ENCODE measurements around the gene RASGEF1B. TPM values are rescaled to one million over a fixed set of nuclear protein-coding genes. Genes with fewer than 3 reads are reported as not detected.

Gene RASGEF1B
- total RNA-seq, 2 experiments from 2014 or later, result 5.7 to 12.6 TPM

DNA sequence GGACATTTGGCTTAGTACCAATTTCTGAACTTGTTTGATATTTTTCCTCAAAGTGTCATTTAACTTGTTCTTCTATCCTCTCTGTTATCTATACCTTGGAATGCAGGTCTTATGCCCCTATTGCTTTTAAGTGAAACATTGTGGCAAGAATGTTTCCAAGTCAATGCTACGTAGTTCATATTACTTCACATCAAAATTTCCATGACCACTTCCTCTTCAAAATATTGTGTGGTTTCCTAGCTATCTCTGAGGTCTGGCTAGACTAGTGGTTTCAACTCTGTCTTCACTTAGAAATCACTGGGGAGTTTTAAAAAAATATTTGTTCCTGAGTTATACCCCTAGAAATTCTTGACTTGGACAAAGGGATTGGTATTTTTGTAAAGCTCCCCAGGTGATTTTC is 20.2 kb upstream of the RASGEF1B start:
- POLR2A ChIA-PET, result interaction anchor here (0.6 to 1.5 kb wide), 3 partner anchors 11 to 513 kb away, joined by 3 to 5 read pairs (median 3); partner anchors contain the start of gene RASGEF1B
- H3K4me2 ChIP-seq (ENCODE audit: low read length), result peak overlapping the region; percentile 31; the same call in 1 of the 2 replicates

DNA sequence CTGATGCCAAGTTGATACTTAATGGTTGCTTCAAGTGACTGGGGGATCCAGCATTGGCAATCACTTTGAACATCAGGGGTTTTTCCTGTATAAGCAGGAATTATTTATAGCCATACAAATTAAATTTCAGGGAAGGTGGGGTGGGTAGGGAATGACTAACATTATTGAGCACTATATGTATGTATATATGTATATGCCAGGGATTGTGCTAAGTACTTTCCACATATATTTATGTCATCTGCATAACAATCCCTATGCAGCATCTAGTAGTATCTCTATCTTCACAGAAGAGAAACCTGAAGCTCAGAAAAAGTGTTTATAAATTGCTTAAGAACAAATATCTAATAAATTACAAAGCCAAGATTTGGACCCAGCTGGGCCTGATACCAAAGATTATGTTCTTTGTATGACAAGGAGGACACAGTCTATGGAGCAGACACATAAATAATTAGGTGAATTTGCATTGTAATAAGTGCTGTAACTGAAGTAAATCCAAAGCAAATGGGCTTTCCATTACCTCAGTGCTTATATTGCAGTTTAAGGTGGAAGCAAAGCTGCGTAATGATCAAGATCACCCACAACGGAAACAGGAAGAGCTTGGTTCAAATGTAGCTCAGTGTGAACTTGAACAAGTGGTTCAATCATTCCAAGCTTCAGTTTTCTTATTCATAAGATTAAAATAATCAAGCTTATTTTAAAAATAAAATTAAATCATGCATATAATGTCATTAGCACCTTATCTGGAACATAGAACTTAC is 18.9 kb upstream of the RASGEF1B start:
- Histone ChIP-seq H3K36me3 (ENCODE audit: insufficient read depth, low read length) (no peaks in the 10 kb centered on the region), H3K4me1 (ENCODE audit: insufficient read depth, low read length, poor library complexity, severe bottlenecking) (peaks cover 25% of the 10 kb centered on the region), H2AFZ (ENCODE audit: low read length) (no peak overlapping the region), H3K4me2 (ENCODE audit: low read length) (no peak overlapping the region), H3K27ac (ENCODE audit: low read depth, low read length, poor library complexity, severe bottlenecking) (no peak overlapping the region), H3K9me2 (ENCODE audit: insufficient read depth, low read length) (no peaks in the 10 kb centered on the region; the same call in 1 of the 2 replicates), H4K20me1 (ENCODE audit: insufficient read depth, low read length) (no peaks in the 10 kb centered on the region), H3K9me3 (ENCODE audit: low read length) (peaks cover 16% of the 10 kb centered on the region; the same call in 1 of the 2 replicates), H3K4me3 (ENCODE audit: low read depth, low read length, poor library complexity, severe bottlenecking) (no peak overlapping the region), H3K79me2 (ENCODE audit: insufficient read depth, low read depth, low read length) (no peaks in the 10 kb centered on the region)
- no peak for TF ChIP-seq EZH2phosphoT487 (IDR thresholded peaks at IDR 0.05; ENCODE audit: borderline replicate concordance, low read depth, low read length)
- TF ChIP-seq, protein P1, sequence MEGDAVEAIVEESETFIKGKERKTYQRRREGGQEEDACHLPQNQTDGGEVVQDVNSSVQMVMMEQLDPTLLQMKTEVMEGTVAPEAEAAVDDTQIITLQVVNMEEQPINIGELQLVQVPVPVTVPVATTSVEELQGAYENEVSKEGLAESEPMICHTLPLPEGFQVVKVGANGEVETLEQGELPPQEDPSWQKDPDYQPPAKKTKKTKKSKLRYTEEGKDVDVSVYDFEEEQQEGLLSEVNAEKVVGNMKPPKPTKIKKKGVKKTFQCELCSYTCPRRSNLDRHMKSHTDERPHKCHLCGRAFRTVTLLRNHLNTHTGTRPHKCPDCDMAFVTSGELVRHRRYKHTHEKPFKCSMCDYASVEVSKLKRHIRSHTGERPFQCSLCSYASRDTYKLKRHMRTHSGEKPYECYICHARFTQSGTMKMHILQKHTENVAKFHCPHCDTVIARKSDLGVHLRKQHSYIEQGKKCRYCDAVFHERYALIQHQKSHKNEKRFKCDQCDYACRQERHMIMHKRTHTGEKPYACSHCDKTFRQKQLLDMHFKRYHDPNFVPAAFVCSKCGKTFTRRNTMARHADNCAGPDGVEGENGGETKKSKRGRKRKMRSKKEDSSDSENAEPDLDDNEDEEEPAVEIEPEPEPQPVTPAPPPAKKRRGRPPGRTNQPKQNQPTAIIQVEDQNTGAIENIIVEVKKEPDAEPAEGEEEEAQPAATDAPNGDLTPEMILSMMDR (conservative IDR thresholded peaks at IDR 0.05; ENCODE audit: low read length), result no peak
- POLR2A ChIA-PET, result interaction anchor here (0.5 to 2.4 kb wide), 8 partner anchors 9 to 620 kb away, joined by 3 to 6 read pairs (median 3); partner anchors contain the start of gene RASGEF1B
- BruUV-seq (replicated peaks), result no TSS peak
- CTCF ChIA-PET (ENCODE audit: unreplicated experiment), result no interaction called here
- intact Hi-C loops (cut with micrococcal nuclease; ENCODE audit: unreplicated experiment), result no loop called here
- no peak for DNase-seq (ENCODE audit: low spot score)

More for the DNA sequence above, 20.2 kb upstream of the RASGEF1B start:
- Histone ChIP-seq H4K20me1 (ENCODE audit: insufficient read depth, low read length) (no peaks in the 10 kb centered on the region), H3K9me2 (ENCODE audit: insufficient read depth, low read length) (no peaks in the 10 kb centered on the region; the same call in 1 of the 2 replicates), H3K4me1 (ENCODE audit: insufficient read depth, low read length, poor library complexity, severe bottlenecking) (peaks cover 25% of the 10 kb centered on the region), H3K27ac (ENCODE audit: low read depth, low read length, poor library complexity, severe bottlenecking) (no peak overlapping the region), H3K9me3 (ENCODE audit: low read length) (peaks cover 16% of the 10 kb centered on the region; the same call in 1 of the 2 replicates), H2AFZ (ENCODE audit: low read length) (peak overlapping the region; percentile 7; the same call in 1 of the 2 replicates), H3K79me2 (ENCODE audit: insufficient read depth, low read depth, low read length) (no peaks in the 10 kb centered on the region), H3K36me3 (ENCODE audit: insufficient read depth, low read length) (no peaks in the 10 kb centered on the region), H3K4me3 (ENCODE audit: low read depth, low read length, poor library complexity, severe bottlenecking) (no peak overlapping the region)
- intact Hi-C loops (cut with micrococcal nuclease; ENCODE audit: unreplicated experiment), result no loop called here
- no peak for TF ChIP-seq EZH2phosphoT487 (IDR thresholded peaks at IDR 0.05; ENCODE audit: borderline replicate concordance, low read depth, low read length)
- TF ChIP-seq, protein P1 (conservative IDR thresholded peaks at IDR 0.05; ENCODE audit: low read length), result no peak
- DNase-seq (ENCODE audit: low spot score), result peak; percentile 41
- no TSS peak for BruUV-seq (replicated peaks)
- CTCF ChIA-PET (ENCODE audit: unreplicated experiment), result no interaction called here

DNA sequence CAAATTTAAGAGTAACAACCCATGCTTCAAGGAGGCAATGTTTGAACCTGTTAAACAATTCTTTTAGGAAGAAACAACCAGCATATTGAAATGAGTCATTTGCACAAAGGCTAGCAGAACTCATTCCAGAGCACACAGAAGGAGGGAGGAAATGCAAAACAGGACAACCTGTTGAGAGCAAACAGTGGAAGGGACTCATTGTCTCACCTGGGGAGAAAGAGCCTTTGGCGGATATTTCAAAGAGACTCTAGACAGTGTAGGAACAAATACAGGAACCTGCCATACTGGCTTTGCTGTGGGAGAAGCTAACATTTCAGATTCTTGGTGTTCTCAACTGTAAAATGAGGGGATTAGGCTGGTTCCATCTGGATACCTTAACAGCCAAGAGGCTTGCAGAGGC is 14.8 kb upstream of the RASGEF1B start:
- H3K4me3 ChIP-seq (ENCODE audit: low read depth, low read length, poor library complexity, severe bottlenecking), result no peak overlapping the region
- H3K4me2 ChIP-seq (ENCODE audit: low read length), result no peak overlapping the region
- TF ChIP-seq, protein P1 (conservative IDR thresholded peaks at IDR 0.05; ENCODE audit: low read length), result no peak
- TF ChIP-seq EZH2phosphoT487 (IDR thresholded peaks at IDR 0.05; ENCODE audit: borderline replicate concordance, low read depth, low read length), result no peak
- ChIA-PET CTCF (ENCODE audit: unreplicated experiment) (no interaction called here), POLR2A (interaction anchor here (0.6 to 1.1 kb wide), 3 partner anchors 11 to 632 kb away, joined by 3 read pairs; no protein-coding TSS in a partner anchor)
- BruUV-seq (replicated peaks), result no TSS peak
- H3K79me2 ChIP-seq (ENCODE audit: insufficient read depth, low read depth, low read length), result no peaks in the 10 kb centered on the region
- no peaks in the 10 kb centered on the region for H3K9me2 ChIP-seq (ENCODE audit: insufficient read depth, low read length)
- intact Hi-C loops (cut with micrococcal nuclease; ENCODE audit: unreplicated experiment), result no loop called here
- no peaks in the 10 kb centered on the region for H3K4me1 ChIP-seq (ENCODE audit: insufficient read depth, low read length, poor library complexity, severe bottlenecking)
- DNase-seq (ENCODE audit: low spot score), result no peak
- no peak overlapping the region for H3K27ac ChIP-seq (ENCODE audit: low read depth, low read length, poor library complexity, severe bottlenecking)
- H3K36me3 ChIP-seq (ENCODE audit: insufficient read depth, low read length), result no peaks in the 10 kb centered on the region
- H2AFZ ChIP-seq (ENCODE audit: low read length), result 0 out of 2 replicates have a peak overlapping the region, but pooled peaks have one; percentile 15
- no peaks in the 10 kb centered on the region for H4K20me1 ChIP-seq (ENCODE audit: insufficient read depth, low read length)
- no peaks in the 10 kb centered on the region for H3K9me3 ChIP-seq (ENCODE audit: low read length)

Measured in OCI-LY7 (cell line).